ENCODE measurements around the gene CEP170B. TPM values are rescaled to one million over a fixed set of nuclear protein-coding genes. Genes with fewer than 3 reads are reported as not detected.

CEP170B gene
- total and polyA plus RNA-seq, 2 experiments from 2014 or later: 2.7 to 24.5 TPM

DNA sequence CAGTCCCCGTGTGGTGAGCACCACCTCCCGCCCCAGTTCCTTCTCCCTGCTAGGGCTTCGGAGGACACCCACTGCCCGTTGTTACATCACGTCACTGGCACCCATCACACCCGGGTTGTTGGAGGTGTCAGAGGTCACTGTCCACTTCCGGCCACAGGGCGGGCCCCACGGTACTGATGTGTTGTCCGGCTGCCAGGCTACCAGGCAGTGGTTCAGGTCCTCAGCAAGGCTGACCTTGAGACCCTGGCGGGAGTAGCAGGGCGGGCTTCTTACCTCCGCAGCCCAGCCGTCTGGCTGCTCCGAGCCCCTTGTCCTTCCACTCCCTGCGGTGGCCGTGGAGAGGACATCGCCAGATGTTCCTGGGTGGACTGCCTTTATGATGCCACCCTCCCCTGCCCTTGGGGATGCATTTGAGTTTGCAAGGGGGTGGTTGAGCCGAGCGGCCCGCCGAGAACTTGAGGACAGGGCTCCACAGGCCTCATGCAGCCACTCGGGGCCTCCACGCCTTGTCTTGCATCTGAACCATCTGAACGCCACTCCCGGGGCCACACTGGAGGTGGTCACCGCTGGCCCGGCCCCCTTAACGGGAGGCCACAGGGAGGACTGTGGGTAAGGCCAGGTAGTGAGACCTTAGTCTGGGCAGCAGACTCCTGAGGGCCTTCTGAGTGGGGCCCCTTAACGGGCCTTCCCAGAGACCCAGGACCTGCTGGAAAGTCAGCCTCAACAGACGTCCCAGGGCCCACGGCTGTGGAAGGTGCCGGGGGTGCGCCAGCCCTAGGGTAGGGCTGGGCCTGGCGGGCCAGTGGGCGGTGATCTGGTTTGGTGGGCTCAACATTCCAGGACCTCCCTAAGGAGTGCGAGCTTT, 32.5 kb downstream of the CEP170B start:
- H3F3A ChIP-seq (ENCODE audit: insufficient read depth): no peaks in the 10 kb centered on the region
- in situ Hi-C loops (cut with MboI): no loop called here
- no peak overlapping the region for H2AFZ ChIP-seq
- H3K27ac ChIP-seq: no peak overlapping the region
- H3K4me1 ChIP-seq (ENCODE audit: insufficient read depth): no peaks in the 10 kb centered on the region
- no peaks in the 10 kb centered on the region for H3K9me3 ChIP-seq (ENCODE audit: low read depth)
- WGBS, 2 experiments (ENCODE audit: low coverage in 1 of 2, low lambda C conversion rate in 2 of 2, missing lambda C conversion rate in 2 of 2): 79 to 83% methylated on average over 36 to 37 of the region's 37 CpGs
- no peaks in the 10 kb centered on the region for H3K79me2 ChIP-seq (ENCODE audit: insufficient read depth)
- H3K9me2 ChIP-seq (ENCODE audit: insufficient read depth): no peaks in the 10 kb centered on the region
- H3K27me3 ChIP-seq (replicated peaks; ENCODE audit: insufficient read depth): no peaks in the 10 kb centered on the region
- no peaks in the 10 kb centered on the region for H4K20me1 ChIP-seq (ENCODE audit: insufficient read depth)
- no peak overlapping the region for H3K9ac ChIP-seq
- no peak for DNase-seq
- no peak overlapping the region for H3K4me3 ChIP-seq
- TF ChIP-seq EZH2phosphoT487 (IDR thresholded peaks at IDR 0.05; ENCODE audit: insufficient read depth, low read depth) (no peak), EZH2 (IDR thresholded peaks at IDR 0.05; ENCODE audit: insufficient read depth, poor library complexity, severe bottlenecking) (no peak)
- no peak overlapping the region for H3K4me2 ChIP-seq (ENCODE audit: unreplicated experiment)
- H3K36me3 ChIP-seq (ENCODE audit: low read depth): no peaks in the 10 kb centered on the region; the same call in 1 of the 2 replicates

DNA sequence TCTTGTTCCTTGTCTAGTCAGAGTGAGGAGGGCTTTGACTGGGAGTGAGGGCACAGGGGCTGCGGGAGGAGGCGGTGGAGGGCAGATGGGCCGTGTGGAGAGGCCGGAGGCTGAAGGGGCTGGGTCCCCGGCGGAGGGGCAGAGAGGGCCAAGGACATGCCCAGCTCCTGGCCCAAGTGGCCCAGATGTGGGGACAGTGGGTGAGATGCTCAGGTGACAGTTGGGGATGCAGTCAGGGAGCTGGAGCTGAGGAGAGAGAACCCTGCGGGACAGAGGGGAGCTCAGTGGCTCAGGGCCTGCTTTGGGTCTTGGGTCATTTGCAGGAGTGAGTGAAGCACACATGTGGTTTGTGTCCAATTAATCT, 33.1 kb downstream of the CEP170B start:
- Histone ChIP-seq H3F3A (ENCODE audit: insufficient read depth) (no peaks in the 10 kb centered on the region), H3K79me2 (ENCODE audit: insufficient read depth) (no peaks in the 10 kb centered on the region), H3K4me2 (ENCODE audit: unreplicated experiment) (no peak overlapping the region), H2AFZ (no peak overlapping the region), H3K9me3 (ENCODE audit: low read depth) (no peaks in the 10 kb centered on the region), H4K20me1 (ENCODE audit: insufficient read depth) (no peaks in the 10 kb centered on the region), H3K27ac (no peak overlapping the region), H3K27me3 (replicated peaks; ENCODE audit: insufficient read depth) (no peaks in the 10 kb centered on the region), H3K36me3 (ENCODE audit: low read depth) (no peaks in the 10 kb centered on the region; the same call in 1 of the 2 replicates), H3K4me1 (ENCODE audit: insufficient read depth) (no peaks in the 10 kb centered on the region), H3K9me2 (ENCODE audit: insufficient read depth) (no peaks in the 10 kb centered on the region), H3K9ac (no peak overlapping the region), H3K4me3 (no peak overlapping the region)
- DNase-seq: no peak
- 97 to 98% methylated on average over 7 of the region's 7 CpGs for WGBS, 2 experiments (ENCODE audit: low coverage in 1 of 2, low lambda C conversion rate in 2 of 2, missing lambda C conversion rate in 2 of 2)
- no peak for TF ChIP-seq EZH2 (IDR thresholded peaks at IDR 0.05; ENCODE audit: insufficient read depth, poor library complexity, severe bottlenecking)
- TF ChIP-seq EZH2phosphoT487 (IDR thresholded peaks at IDR 0.05; ENCODE audit: insufficient read depth, low read depth): no peak
- in situ Hi-C loops (cut with MboI): no loop called here

DNA sequence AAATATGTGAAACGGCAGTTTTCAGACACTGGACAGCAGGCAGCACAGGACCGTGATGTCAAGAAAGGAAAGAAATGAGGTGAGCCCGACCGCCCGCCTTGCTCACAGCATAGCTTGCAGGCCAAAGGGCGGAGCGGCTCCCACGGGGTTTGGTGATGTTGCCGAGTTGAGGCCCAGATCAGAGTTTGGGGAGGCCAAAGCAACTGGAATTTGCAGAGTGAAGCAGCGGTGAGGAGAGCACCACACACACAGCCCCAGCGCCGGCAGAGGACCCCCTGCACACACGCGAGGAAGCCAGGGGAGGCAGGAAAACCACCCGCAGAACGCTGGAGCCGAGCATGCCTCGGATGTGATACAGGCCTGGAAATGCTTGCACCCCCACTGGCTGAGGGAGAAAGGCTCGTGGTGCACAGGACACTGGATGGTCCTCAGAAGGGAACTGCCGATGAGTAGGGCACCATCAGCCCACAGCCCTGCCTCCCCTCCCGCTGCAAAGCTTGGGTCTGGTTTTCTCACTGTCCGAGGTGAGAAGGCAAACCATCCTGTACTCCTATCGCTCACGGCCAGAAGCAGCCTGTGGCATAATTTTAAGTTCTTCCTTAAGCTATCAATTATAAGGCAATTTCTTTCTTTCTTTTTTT, 33.9 kb downstream of the CEP170B start:
- DNase-seq: no peak
- in situ Hi-C loops (cut with MboI): no loop called here
- WGBS, 2 experiments (ENCODE audit: low coverage in 1 of 2, low lambda C conversion rate in 2 of 2, missing lambda C conversion rate in 2 of 2): 73 to 75% methylated on average over 24 of the region's 24 CpGs

GRCh38 chr14:104899781-104900180, 34.7 kb downstream of the CEP170B start:
- no peak for TF ChIP-seq EZH2 (IDR thresholded peaks at IDR 0.05; ENCODE audit: insufficient read depth, poor library complexity, severe bottlenecking)
- no peak for TF ChIP-seq EZH2phosphoT487 (IDR thresholded peaks at IDR 0.05; ENCODE audit: insufficient read depth, low read depth)
- no peaks in the 10 kb centered on the region for H3K36me3 ChIP-seq (ENCODE audit: low read depth)
- H3K27me3 ChIP-seq (replicated peaks; ENCODE audit: insufficient read depth): peaks cover 7% of the 10 kb centered on the region; the same call in 1 of the 2 replicates
- no peak overlapping the region for H2AFZ ChIP-seq
- 39 to 47% methylated on average over 2 of the region's 2 CpGs for WGBS, 2 experiments (ENCODE audit: low coverage in 1 of 2, low lambda C conversion rate in 2 of 2, missing lambda C conversion rate in 2 of 2)
- H3K4me2 ChIP-seq (ENCODE audit: unreplicated experiment): no peak overlapping the region
- H3K9ac ChIP-seq: no peak overlapping the region
- H3K4me3 ChIP-seq: no peak overlapping the region
- no peaks in the 10 kb centered on the region for H3K9me3 ChIP-seq (ENCODE audit: low read depth)
- DNase-seq: no peak
- no peaks in the 10 kb centered on the region for H3K4me1 ChIP-seq (ENCODE audit: insufficient read depth)
- H3K79me2 ChIP-seq (ENCODE audit: insufficient read depth): no peaks in the 10 kb centered on the region
- no peaks in the 10 kb centered on the region for H3F3A ChIP-seq (ENCODE audit: insufficient read depth)
- in situ Hi-C loops (cut with MboI): loop anchor here (10.0 kb wide), 1 partner anchor 145 kb away; no protein-coding TSS in a partner anchor
- no peaks in the 10 kb centered on the region for H4K20me1 ChIP-seq (ENCODE audit: insufficient read depth)
- H3K9me2 ChIP-seq (ENCODE audit: insufficient read depth): no peaks in the 10 kb centered on the region
- H3K27ac ChIP-seq: no peak overlapping the region

More for the DNA sequence above, 33.9 kb downstream of the CEP170B start:
- TF ChIP-seq EZH2 (IDR thresholded peaks at IDR 0.05; ENCODE audit: insufficient read depth, poor library complexity, severe bottlenecking) (no peak), EZH2phosphoT487 (IDR thresholded peaks at IDR 0.05; ENCODE audit: insufficient read depth, low read depth) (no peak)
- no peak overlapping the region for H3K4me2 ChIP-seq (ENCODE audit: unreplicated experiment)
- H2AFZ ChIP-seq: no peak overlapping the region
- no peaks in the 10 kb centered on the region for H3K36me3 ChIP-seq (ENCODE audit: low read depth)
- H3K4me3 ChIP-seq: no peak overlapping the region
- H4K20me1 ChIP-seq (ENCODE audit: insufficient read depth): no peaks in the 10 kb centered on the region
- H3F3A ChIP-seq (ENCODE audit: insufficient read depth): no peaks in the 10 kb centered on the region
- no peaks in the 10 kb centered on the region for H3K9me3 ChIP-seq (ENCODE audit: low read depth)
- H3K27ac ChIP-seq: no peak overlapping the region
- no peak overlapping the region for H3K9ac ChIP-seq
- no peaks in the 10 kb centered on the region for H3K4me1 ChIP-seq (ENCODE audit: insufficient read depth)
- no peaks in the 10 kb centered on the region for H3K79me2 ChIP-seq (ENCODE audit: insufficient read depth)
- H3K9me2 ChIP-seq (ENCODE audit: insufficient read depth): no peaks in the 10 kb centered on the region
- H3K27me3 ChIP-seq (replicated peaks; ENCODE audit: insufficient read depth): 0 out of 2 replicates have a peak, but pooled peaks cover 4% of the 10 kb centered on the region

All from GM23248 (cell line).